IMR-90 (cell line): Measurements from ENCODE around the gene CADM1.

Experiments used
- CEBPB ChIP-seq: IDR thresholded peaks from 2 replicates; pipeline ENCODE4 v1.6.1; 2012; ENCODE audit warnings: low read depth, low read length, improper control_type of control experiment
- CHD1 ChIP-seq: IDR thresholded peaks from 2 replicates; pipeline ENCODE4 v1.6.1; 2012; ENCODE audit warnings: low read depth, low read length, improper control_type of control experiment
- CTCF ChIP-seq: conservative IDR thresholded peaks from 2 replicates; pipeline ENCODE4 v1.5.1; 2012; ENCODE audit warnings: mild to moderate bottlenecking, low read depth, low read length, improper control_type of control experiment
- FOS ChIP-seq: fragments of 150-350 bp; IDR thresholded peaks from 2 replicates; pipeline ENCODE4 v1.6.1; 2016; ENCODE audit warnings: low read depth, low read length
- MAFK ChIP-seq: IDR thresholded peaks from 2 replicates; pipeline ENCODE4 v1.6.1; 2012; ENCODE audit warnings: low read depth, low read length, improper control_type of control experiment
- MAZ ChIP-seq: IDR thresholded peaks from 2 replicates; pipeline ENCODE4 v1.6.1; 2012; ENCODE audit warnings: low read depth, mild to moderate bottlenecking, low read length, improper control_type of control experiment, moderate library complexity, borderline replicate concordance
- MXI1 ChIP-seq: IDR thresholded peaks from 2 replicates; pipeline ENCODE4 v1.6.1; 2012; ENCODE audit warnings: low read depth, mild to moderate bottlenecking, low read length, moderate library complexity, borderline replicate concordance
- NFE2L2 ChIP-seq: fragments of 150-350 bp; IDR thresholded peaks from 2 replicates; pipeline ENCODE4 v1.6.1; 2016; ENCODE audit warnings: low read depth, mild to moderate bottlenecking, low read length
- POLR2A ChIP-seq: IDR thresholded peaks from 2 replicates; pipeline ENCODE4 v1.6.1; 2012; ENCODE audit warnings: mild to moderate bottlenecking, low read depth, low read length
- RAD21 ChIP-seq: IDR thresholded peaks from 2 replicates; pipeline ENCODE4 v1.6.1; 2012; ENCODE audit warnings: low read length, improper control_type of control experiment
- RCOR1 ChIP-seq: IDR thresholded peaks from 2 replicates; pipeline ENCODE4 v1.6.1; 2012; ENCODE audit warnings: mild to moderate bottlenecking, low read length, improper control_type of control experiment; ENCODE audit not compliant: insufficient replicate concordance
- SMC3 ChIP-seq: fragments of 150-350 bp; IDR thresholded peaks from 2 replicates; pipeline ENCODE4 v1.6.1; 2016; ENCODE audit warnings: low read depth, mild to moderate bottlenecking, antibody characterized with exemption, low read length, moderate library complexity
- TF ChIP-seq, protein P1 (sequence below): fragments of 150-350 bp; IDR thresholded peaks from 2 replicates; pipeline ENCODE4 v1.6.1; 2017; ENCODE audit warnings: mild to moderate bottlenecking, antibody characterized with exemption, low read length, low read depth

DNA sequence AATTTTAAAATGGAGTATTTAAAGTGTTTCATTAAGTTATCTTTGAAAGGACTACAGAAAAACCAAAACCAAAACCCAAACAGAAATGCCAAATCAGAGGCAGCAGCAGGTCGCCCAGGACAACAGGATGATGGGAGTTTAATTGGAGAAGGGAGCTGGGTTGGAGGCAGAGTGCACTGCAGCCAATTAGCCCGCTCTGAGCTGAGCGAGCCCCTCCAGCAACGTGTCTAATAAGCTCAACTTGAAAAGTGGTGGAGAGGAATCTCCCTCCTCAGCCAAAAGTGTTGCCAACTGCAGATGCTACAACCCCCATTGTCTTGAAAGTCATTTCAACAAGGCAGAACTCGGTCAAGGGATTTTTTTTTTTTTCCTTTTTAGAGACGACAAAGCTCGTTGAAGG, 323.9 kb downstream of the CADM1 start:
- TF ChIP-seq POLR2A = no peak
- TF ChIP-seq MAFK = no peak
- no peak for TF ChIP-seq CTCF
- TF ChIP-seq, protein P1, sequence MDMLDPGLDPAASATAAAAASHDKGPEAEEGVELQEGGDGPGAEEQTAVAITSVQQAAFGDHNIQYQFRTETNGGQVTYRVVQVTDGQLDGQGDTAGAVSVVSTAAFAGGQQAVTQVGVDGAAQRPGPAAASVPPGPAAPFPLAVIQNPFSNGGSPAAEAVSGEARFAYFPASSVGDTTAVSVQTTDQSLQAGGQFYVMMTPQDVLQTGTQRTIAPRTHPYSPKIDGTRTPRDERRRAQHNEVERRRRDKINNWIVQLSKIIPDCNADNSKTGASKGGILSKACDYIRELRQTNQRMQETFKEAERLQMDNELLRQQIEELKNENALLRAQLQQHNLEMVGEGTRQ = no peak
- no peak for TF ChIP-seq RAD21
- no peak for TF ChIP-seq CEBPB
- no peak for TF ChIP-seq FOS
- TF ChIP-seq MAZ = no peak
- no peak for TF ChIP-seq NFE2L2
- TF ChIP-seq RCOR1 = no peak
- TF ChIP-seq CHD1 = no peak
- no peak for TF ChIP-seq MXI1
- TF ChIP-seq SMC3 = no peak
